Stimulated activated CD4-positive, alpha-beta T cell treated with anti-CD3 and anti-CD28 coated beads, Interleukin-15, amount 100 ng/mL, for 1 hour (primary cell): ENCODE measurements around the gene LRRC4C.

Source experiments
- DNase-seq, 2 donors: peaks; one replicate each; pipeline ENCODE4 v3.0.0-alpha.2; 2020; ENCODE audit warnings: low read depth in 1 of 2, low spot score in 1 of 2

Gene LRRC4C

GRCh38 chr11:41133023-41133422 lies 326.4 kb downstream of the LRRC4C start:
- no peak for DNase-seq

GRCh38 chr11:41121600-41121999 lies 337.9 kb downstream of the LRRC4C start:
- no peak for DNase-seq

GRCh38 chr11:41119484-41119883 lies 340.0 kb downstream of the LRRC4C start:
- DNase-seq, result no peak

GRCh38 chr11:41118521-41118920 lies 340.9 kb downstream of the LRRC4C start:
- DNase-seq, result no peak

- no peak for DNase-seq
These were observed 342.5 kb downstream of the LRRC4C start for GRCh38 chr11:41116970-41117369.

- DNase-seq, result no peak
These were observed 344.4 kb downstream of the LRRC4C start for GRCh38 chr11:41115066-41115465.

- no peak for DNase-seq
These were observed 346.3 kb downstream of the LRRC4C start for GRCh38 chr11:41113160-41113559.

- DNase-seq, result no peak
These were observed 348.9 kb downstream of the LRRC4C start for GRCh38 chr11:41110527-41110926.

GRCh38 chr11:41102471-41102870 lies 357.0 kb downstream of the LRRC4C start:
- no peak for DNase-seq

GRCh38 chr11:41099654-41100053 lies 359.8 kb downstream of the LRRC4C start:
- no peak for DNase-seq

- DNase-seq, result no peak
These were observed 374.3 kb downstream of the LRRC4C start for GRCh38 chr11:41085123-41085522.

GRCh38 chr11:41081756-41082285 lies 377.6 kb downstream of the LRRC4C start:
- no peak for DNase-seq

- DNase-seq, result no peak
These were observed 385.1 kb downstream of the LRRC4C start for GRCh38 chr11:41074318-41074717.

GRCh38 chr11:41065432-41065831 lies 394.0 kb downstream of the LRRC4C start:
- no peak for DNase-seq

- no peak for DNase-seq
These were observed 401.3 kb downstream of the LRRC4C start for GRCh38 chr11:41058138-41058537.

GRCh38 chr11:41056892-41057569 lies 402.4 kb downstream of the LRRC4C start:
- no peak for DNase-seq

GRCh38 chr11:41053894-41054293 lies 405.6 kb downstream of the LRRC4C start:
- no peak for DNase-seq

- DNase-seq, result no peak
These were observed 407.4 kb downstream of the LRRC4C start for GRCh38 chr11:41051919-41052635.

GRCh38 chr11:41050791-41051190 lies 408.7 kb downstream of the LRRC4C start:
- no peak for DNase-seq

- DNase-seq, result no peak
These were observed 412.2 kb downstream of the LRRC4C start for GRCh38 chr11:41047229-41047628.

- DNase-seq, result no peak
These were observed 414.2 kb downstream of the LRRC4C start for GRCh38 chr11:41045266-41045665.

GRCh38 chr11:41044747-41045146 lies 414.7 kb downstream of the LRRC4C start:
- DNase-seq, result no peak

GRCh38 chr11:41042688-41043087 lies 416.8 kb downstream of the LRRC4C start:
- DNase-seq, result no peak
